PC-3 (cell line): ENCODE data around the gene PRKCE. TPM values are rescaled to one million over a fixed set of nuclear protein-coding genes. Genes with fewer than 3 reads are reported as not detected.

Experiments used
- ATAC-seq: fragments of 200-7000 bp; cut with Tn5 transposase; 2 replicates; pipeline ENCODE4 v1.9.1; 2020; ENCODE audit warnings: mild to moderate bottlenecking, moderate library complexity
- BruUV-seq: library from RNA; stranded (reverse); fragments of 400-500 nt; replicated peaks from 2 replicates; lab custom pipeline; 2021; lab: Mats Ljungman, UMichigan
- CTCF ChIA-PET: fragments of 300-600 bp; sonication (Branson Sonifier 250); formaldehyde crosslinking; loops from one replicate; lab custom pipeline; 2022; ENCODE audit warnings: antibody characterized with exemption; lab: Charles Lee
- POLR2A ChIA-PET: fragments of 300-600 bp; sonication (Branson Sonifier 250); formaldehyde crosslinking; loops from one replicate; lab custom pipeline; 2022; ENCODE audit warnings: antibody characterized with exemption; ENCODE audit not compliant: unreplicated experiment; lab: Charles Lee
- DNase-seq: peaks from one replicate; pipeline ENCODE4 v3.0.0-alpha.2; 2015
- H2AFZ ChIP-seq: fragments of 300-600 bp; sonication (generic); 2 replicates; pipeline ENCODE4 v1.6.0; 2016; ENCODE audit warnings: antibody characterized with exemption, low read length
- H3F3A ChIP-seq: fragments of 300-600 bp; sonication (generic); one replicate; pipeline ENCODE4 v1.6.0; 2017; ENCODE audit warnings: antibody characterized with exemption, low read length, control low read depth, mild to moderate bottlenecking; ENCODE audit not compliant: unreplicated experiment
- H3K27ac ChIP-seq: fragments of 300-600 bp; sonication (generic); 2 replicates; pipeline ENCODE4 v1.5.1; 2016; ENCODE audit warnings: mild to moderate bottlenecking, low read length
- H3K27me3 ChIP-seq: fragments of 300-600 bp; sonication (generic); 2 replicates; pipeline ENCODE4 v1.6.1; 2016; ENCODE audit warnings: low read length, mixed read lengths
- H3K36me3 ChIP-seq: fragments of 300-600 bp; sonication (generic); 2 replicates; pipeline ENCODE4 v1.6.1; 2016; ENCODE audit warnings: low read depth, mixed run types, low read length, mixed read lengths
- H3K4me1 ChIP-seq: fragments of 300-600 bp; sonication (generic); 2 replicates; pipeline ENCODE4 v1.5.1; 2016; ENCODE audit warnings: low read length; ENCODE audit not compliant: insufficient read depth
- H3K4me2 ChIP-seq: fragments of 300-600 bp; sonication (generic); 2 replicates; pipeline ENCODE4 v1.6.0; 2016; ENCODE audit warnings: low read length
- H3K4me3 ChIP-seq: fragments of 300-600 bp; sonication (generic); 2 replicates; pipeline ENCODE4 v1.5.1; 2016; ENCODE audit warnings: mild to moderate bottlenecking, low read length, mixed read lengths
- H3K79me2 ChIP-seq: fragments of 300-600 bp; sonication (generic); 2 replicates; pipeline ENCODE4 v1.6.1; 2017; ENCODE audit warnings: low read length, mixed read lengths
- H3K9ac ChIP-seq: fragments of 300-600 bp; sonication (generic); 2 replicates; pipeline ENCODE4 v1.6.0; 2016; ENCODE audit warnings: mild to moderate bottlenecking, low read length
- H3K9me2 ChIP-seq: fragments of 300-600 bp; sonication (generic); replicated peaks from 2 replicates; pipeline ENCODE4 v1.6.1; 2016; ENCODE audit warnings: mixed run types, low read length, mixed read lengths
- H3K9me3 ChIP-seq: fragments of 300-600 bp; sonication (generic); 2 replicates; pipeline ENCODE4 v1.6.1; 2016; ENCODE audit warnings: low read length, mixed read lengths
- H4K20me1 ChIP-seq: fragments of 300-600 bp; sonication (generic); 2 replicates; pipeline ENCODE4 v1.6.1; 2016; ENCODE audit warnings: low read length, mixed read lengths
- CTCF ChIP-seq: fragments of 300-600 bp; sonication (generic); conservative IDR thresholded peaks from 2 replicates; pipeline ENCODE4 v1.5.1; 2017; ENCODE audit warnings: antibody characterized with exemption, low read depth, mild to moderate bottlenecking, low read length
- EZH2 ChIP-seq: fragments of 300-600 bp; sonication (generic); IDR thresholded peaks from one replicate; pipeline ENCODE4 v1.6.1; 2017; ENCODE audit warnings: antibody characterized with exemption, mild to moderate bottlenecking, low read length; ENCODE audit not compliant: unreplicated experiment
- EZH2phosphoT487 ChIP-seq: fragments of 300-600 bp; sonication (generic); IDR thresholded peaks from 2 replicates; pipeline ENCODE4 v1.6.1; 2018; ENCODE audit warnings: mild to moderate bottlenecking, antibody characterized with exemption, low read length, borderline replicate concordance
- intact Hi-C: fragments of 100-400 bp; cut with micrococcal nuclease; formaldehyde crosslinking; loops from 2 replicates; pipeline ENCODE4 v1.9.0; 2023
- total RNA-seq: library from RNA; depleted of rRNA; stranded (reverse); fragments of >200 nt; gene quantifications from 2 replicates; pipeline ENCODE4 v1.2.3, GENCODE V29; 2014

Gene PRKCE
- total RNA-seq, 1 experiment from 2014 or later: 7.0 TPM

- Histone ChIP-seq H2AFZ (no peak overlapping the region), H3K4me3 (no peak overlapping the region), H3K27me3 (no peaks in the 10 kb centered on the region), H3K27ac (no peak overlapping the region), H3K9me3 (no peaks in the 10 kb centered on the region), H3K4me1 (no peaks in the 10 kb centered on the region), H3K36me3 (no peaks in the 10 kb centered on the region), H4K20me1 (no peaks in the 10 kb centered on the region), H3K9me2 (no peaks in the 10 kb centered on the region), H3K9ac (no peak overlapping the region), H3F3A (no peaks in the 10 kb centered on the region), H3K4me2 (no peak overlapping the region), H3K79me2 (no peaks in the 10 kb centered on the region)
- intact Hi-C loops: no loop called here
- ATAC-seq (no peak), DNase-seq (no peak)
- POLR2A ChIA-PET: no interaction called here
- TF ChIP-seq EZH2: no peak
- TF ChIP-seq CTCF: no peak
- no peak for TF ChIP-seq EZH2phosphoT487
- no TSS peak for BruUV-seq
- CTCF ChIA-PET: no interaction called here
Observed at GRCh38 chr2:45708501-45708900, 57.0 kb downstream of the PRKCE start.

- POLR2A ChIA-PET: no interaction called here
- Histone ChIP-seq H2AFZ (no peak overlapping the region), H3K79me2 (no peaks in the 10 kb centered on the region), H3K9me3 (no peaks in the 10 kb centered on the region), H3K27ac (no peak overlapping the region), H3K4me3 (no peak overlapping the region), H4K20me1 (no peaks in the 10 kb centered on the region), H3K36me3 (no peaks in the 10 kb centered on the region), H3K9ac (no peak overlapping the region), H3K27me3 (no peaks in the 10 kb centered on the region), H3K4me1 (peaks cover 2% of the 10 kb centered on the region), H3K4me2 (no peak overlapping the region), H3K9me2 (no peaks in the 10 kb centered on the region), H3F3A (no peaks in the 10 kb centered on the region)
- CTCF ChIA-PET: no interaction called here
- intact Hi-C loops: no loop called here
- TF ChIP-seq EZH2 (no peak), CTCF (no peak), EZH2phosphoT487 (no peak)
- ATAC-seq (no peak), DNase-seq (no peak)
- BruUV-seq: no TSS peak
Observed at GRCh38 chr2:45709137-45709536, 57.7 kb downstream of the PRKCE start.

GRCh38 chr2:45710468-45710867 is 59.0 kb downstream of the PRKCE start:
- Histone ChIP-seq H3K27ac (no peak overlapping the region), H3K9ac (no peak overlapping the region), H3K9me3 (no peaks in the 10 kb centered on the region), H4K20me1 (no peaks in the 10 kb centered on the region), H3K4me1 (peaks cover 15% of the 10 kb centered on the region), H3K4me2 (no peak overlapping the region), H3K9me2 (no peaks in the 10 kb centered on the region), H3K27me3 (no peaks in the 10 kb centered on the region), H3K4me3 (no peak overlapping the region), H3K36me3 (no peaks in the 10 kb centered on the region), H3K79me2 (no peaks in the 10 kb centered on the region), H3F3A (no peaks in the 10 kb centered on the region), H2AFZ (no peak overlapping the region)
- no TSS peak for BruUV-seq
- ATAC-seq: no peak
- POLR2A ChIA-PET: no interaction called here
- TF ChIP-seq EZH2 (no peak), EZH2phosphoT487 (no peak), CTCF (no peak)
- CTCF ChIA-PET: no interaction called here
- DNase-seq: no peak
- intact Hi-C loops: no loop called here
